Stimulated activated CD8-positive, alpha-beta memory T cell treated with anti-CD3 and anti-CD28 coated beads, Interleukin-12 subunit alpha, Interleukin-12 subunit beta, amount 100 ng/mL, for 1 hour (primary cell): ENCODE results near the gene TCEA2.

Source experiments
- DNase-seq: peaks from one replicate; pipeline ENCODE4 v3.0.0-alpha.2; 2020; ENCODE audit warnings: low read depth

TCEA2 gene

GRCh38 chr20:64035933-64036345 lies 27.1 kb upstream of the TCEA2 start, which contains the start of gene C20orf204:
Gene C20orf204, plus strand, starts transcription at chr20:64036182. Its CDS starts 142 bp downstream, at chr20:64036324.
- DNase-seq = no peak

- DNase-seq = no peak
Measured at GRCh38 chr20:64036346-64037198, 26.4 kb upstream of the TCEA2 start.

GRCh38 chr20:64037199-64037497 lies 25.9 kb upstream of the TCEA2 start:
- no peak for DNase-seq

- DNase-seq = no peak
Measured at GRCh38 chr20:64037498-64038213, 25.3 kb upstream of the TCEA2 start.

- DNase-seq = no peak
Measured at GRCh38 chr20:64038224-64038564, 24.8 kb upstream of the TCEA2 start.

- peak; percentile 54 for DNase-seq
Measured at GRCh38 chr20:64038565-64039292, 24.3 kb upstream of the TCEA2 start.

GRCh38 chr20:64039293-64040160 lies 23.5 kb upstream of the TCEA2 start:
- no peak for DNase-seq

GRCh38 chr20:64040231-64041039 lies 22.6 kb upstream of the TCEA2 start:
- no peak for DNase-seq

GRCh38 chr20:64041040-64041780 lies 21.8 kb upstream of the TCEA2 start:
- no peak for DNase-seq

- no peak for DNase-seq
Measured at GRCh38 chr20:64041781-64042053, 21.3 kb upstream of the TCEA2 start.

- DNase-seq = no peak
Measured at GRCh38 chr20:64042054-64042781, 20.8 kb upstream of the TCEA2 start.

GRCh38 chr20:64043768-64044167 lies 19.2 kb upstream of the TCEA2 start:
- no peak for DNase-seq

- no peak for DNase-seq
Measured at GRCh38 chr20:64044484-64045247, 18.3 kb upstream of the TCEA2 start.

- no peak for DNase-seq
Measured at GRCh38 chr20:64045346-64046011, 17.5 kb upstream of the TCEA2 start.

- no peak for DNase-seq
Measured at GRCh38 chr20:64047046-64047389, 16.0 kb upstream of the TCEA2 start.

- DNase-seq = no peak
Measured at GRCh38 chr20:64047968-64048401, 15.0 kb upstream of the TCEA2 start.

GRCh38 chr20:64048402-64049044 lies 14.5 kb upstream of the TCEA2 start:
- DNase-seq = no peak
